GM19438 (cell line): ENCODE data around the gene BRD4.

Source experiments
- ATAC-seq: cut with Tn5 transposase; IDR thresholded peaks from one replicate; pipeline ENCODE4 v1.9.1; 2021; ENCODE audit warnings: low read depth; ENCODE audit not compliant: unreplicated experiment

The BRD4 gene

GRCh38 chr19:15317392-15318071, 14.8 kb downstream of the BRD4 start:
- ATAC-seq = no peak

- ATAC-seq = no peak
Measured at GRCh38 chr19:15316498-15316897, 15.8 kb downstream of the BRD4 start.

GRCh38 chr19:15315101-15315500, 17.2 kb downstream of the BRD4 start:
- no peak for ATAC-seq

- no peak for ATAC-seq
Measured at GRCh38 chr19:15313649-15314279, 18.6 kb downstream of the BRD4 start.

GRCh38 chr19:15307169-15307568, 25.2 kb downstream of the BRD4 start:
- ATAC-seq = no peak

GRCh38 chr19:15305582-15306334, 26.6 kb downstream of the BRD4 start:
- ATAC-seq = no peak

GRCh38 chr19:15304140-15304705, 28.1 kb downstream of the BRD4 start:
- no peak for ATAC-seq

GRCh38 chr19:15303105-15303780, 29.1 kb downstream of the BRD4 start:
- no peak for ATAC-seq

GRCh38 chr19:15300533-15301197, 31.7 kb downstream of the BRD4 start:
- ATAC-seq = no peak

- no peak for ATAC-seq
Measured at GRCh38 chr19:15299568-15300409, 32.5 kb downstream of the BRD4 start.

GRCh38 chr19:15298847-15299567, 33.3 kb downstream of the BRD4 start:
- ATAC-seq = no peak

GRCh38 chr19:15297416-15298224, 34.7 kb downstream of the BRD4 start:
- no peak for ATAC-seq

GRCh38 chr19:15296841-15297415, 35.4 kb downstream of the BRD4 start:
- no peak for ATAC-seq

- ATAC-seq = no peak
Measured at GRCh38 chr19:15296353-15296752, 36.0 kb downstream of the BRD4 start.

GRCh38 chr19:15294561-15294990, 37.8 kb downstream of the BRD4 start:
- ATAC-seq = no peak

- ATAC-seq = no peak
Measured at GRCh38 chr19:15293781-15294491, 38.4 kb downstream of the BRD4 start.
